HepG2 (cell line): ENCODE measurements around the gene GATA5. TPM values are rescaled to one million over a fixed set of nuclear protein-coding genes. Genes with fewer than 3 reads are reported as not detected.

Source experiments
- ATAC-seq: fragments of 200-7000 bp; cut with Tn5 transposase; 3 replicates; pipeline ENCODE4 v1.9.1; 2020; ENCODE audit warnings: mild to moderate bottlenecking, moderate library complexity
- BruUV-seq: library from RNA; stranded (reverse); fragments of 400-500 nt; replicated peaks from 2 replicates; lab custom pipeline; 2021; lab: Mats Ljungman, UMichigan
- CTCF ChIA-PET: fragments of 300-600 bp; formaldehyde crosslinking; extraction: SDS; loops from one replicate; lab custom pipeline; 2021; ENCODE audit warnings: low total read pairs, inconsistent platforms, low intra/inter-chr PET ratio; lab: Yijun Ruan, JAX
- POLR2A ChIA-PET: fragments of 350-600 bp; sonication (Branson Sonifier 250); formaldehyde crosslinking; loops from one replicate; lab custom pipeline; 2020; ENCODE audit warnings: antibody characterized with exemption, inconsistent platforms; lab: Yijun Ruan, JAX
- DNase-seq: peaks from one replicate; pipeline ENCODE4 v3.0.0-alpha.2; 2015; ENCODE audit warnings: low spot score
- FAIRE-seq: peaks from 3 replicates; lab custom pipeline; 2011; peaks lifted over from hg19 to GRCh38; lab: Jason Lieb, UNC
- H2AFZ ChIP-seq: one replicate; pipeline ENCODE4 v1.6.1; 2011; ENCODE audit warnings: low read length, inconsistent platforms
- H3K27ac ChIP-seq: fragments of 300-600 bp; 3 replicates; pipeline ENCODE4 v1.8.0; 2011; ENCODE audit warnings: mixed run types, mild to moderate bottlenecking, mixed read lengths, low read length, inconsistent platforms; ENCODE audit not compliant: insufficient read depth; ENCODE audit errors: extremely low read length
- H3K27me3 ChIP-seq, 2 experiments: fragments of 200-600 bp in 1 of 2; 2 replicates in 1 of 2; 3 replicates in 1 of 2; pipeline versions ENCODE4 v1.6.0 to v1.8.0; 2011; ENCODE audit warnings: low read length in 2 of 2, mild to moderate bottlenecking in 2 of 2, moderate library complexity in 2 of 2, inconsistent platforms in 1 of 2; ENCODE audit not compliant: insufficient read depth in 2 of 2, control insufficient read depth in 1 of 2
- H3K36me3 ChIP-seq, 2 experiments: fragments of 200-600 bp in 1 of 2; replicated peaks in 1 of 2; 2 replicates in 1 of 2; 3 replicates in 1 of 2; pipeline versions ENCODE4 v1.5.1 to v1.8.0; 2011; ENCODE audit warnings: low read length in 2 of 2, inconsistent platforms in 1 of 2; ENCODE audit not compliant: insufficient read depth in 2 of 2, control insufficient read depth in 1 of 2
- H3K4me1 ChIP-seq: 2 replicates; pipeline ENCODE4 v1.5.1; 2012; ENCODE audit warnings: low read length, inconsistent platforms; ENCODE audit not compliant: insufficient read depth
- H3K4me2 ChIP-seq: 2 replicates; pipeline ENCODE4 v1.6.0; 2011; ENCODE audit warnings: low read depth, low read length, inconsistent platforms
- H3K4me3 ChIP-seq, 3 experiments: fragments of 200-600 bp in 1 of 3; sonication (generic), shearing (Covaris generic) in 1 of 3; replicated peaks in 1 of 3; 2 replicates each; pipeline ENCODE4 v1.5.1; 2011 to 2016; ENCODE audit warnings: low read length in 3 of 3, inconsistent platforms in 2 of 3, low read depth in 2 of 3, mild to moderate bottlenecking in 2 of 3, control low read depth in 1 of 3, mixed read lengths in 1 of 3; ENCODE audit not compliant: insufficient read depth in 1 of 3
- H3K79me2 ChIP-seq: one replicate; pipeline ENCODE4 v1.6.1; 2011; ENCODE audit warnings: low read length, inconsistent platforms; ENCODE audit not compliant: insufficient read depth
- H3K9ac ChIP-seq: 2 replicates; pipeline ENCODE4 v1.6.0; 2011; ENCODE audit warnings: mild to moderate bottlenecking, low read depth, low read length, inconsistent platforms; ENCODE audit not compliant: insufficient read depth
- H3K9me3 ChIP-seq: 2 replicates; pipeline ENCODE4 v1.5.1; 2012; ENCODE audit warnings: mild to moderate bottlenecking, low read length
- H4K20me1 ChIP-seq: 2 replicates; pipeline ENCODE4 v1.6.0; 2011; ENCODE audit warnings: inconsistent platforms, mild to moderate bottlenecking, low read length, moderate library complexity; ENCODE audit not compliant: insufficient read depth
- ATF1 ChIP-seq: IDR thresholded peaks from 2 replicates; pipeline ENCODE4 v1.6.1; 2016; ENCODE audit warnings: mild to moderate bottlenecking, control low read depth
- EEA1 ChIP-seq: sonication (generic); formaldehyde crosslinking; IDR thresholded peaks from 2 replicates; pipeline ENCODE4 v1.5.1; 2020; ENCODE audit warnings: mild to moderate bottlenecking, missing genetic modification reagents, borderline replicate concordance
- HOXA9 ChIP-seq: sonication (generic); formaldehyde crosslinking; IDR thresholded peaks from 2 replicates; pipeline ENCODE4 v1.8.1; 2022; ENCODE audit warnings: missing genetic modification reagents, mild to moderate bottlenecking, moderate library complexity, borderline replicate concordance
- KLF16 ChIP-seq, 2 experiments: sonication (generic) in 1 of 2; formaldehyde crosslinking in 1 of 2; IDR thresholded peaks; 2 replicates each; pipeline versions ENCODE4 v1.6.1 to v1.8.0; 2016 to 2023; ENCODE audit warnings: missing genetic modification reagents in 2 of 2, missing compliant biosample characterization in 1 of 2
- PRPF4 ChIP-seq: fragments of 200-400 bp; formaldehyde crosslinking; IDR thresholded peaks from 2 replicates; pipeline ENCODE4 v1.6.1; 2016; ENCODE audit warnings: low read length, low read depth; ENCODE audit not compliant: poor library complexity, severe bottlenecking
- RXRA ChIP-seq: sonication (generic); formaldehyde crosslinking; IDR thresholded peaks from 2 replicates; pipeline ENCODE4 v1.5.1; 2020; ENCODE audit warnings: missing genetic modification reagents
- SMYD3 ChIP-seq: sonication (generic); formaldehyde crosslinking; IDR thresholded peaks from 2 replicates; pipeline ENCODE4 v1.8.1; 2023; ENCODE audit warnings: mild to moderate bottlenecking, missing genetic modification reagents
- SRSF4 ChIP-seq: fragments of 200-400 bp; formaldehyde crosslinking; IDR thresholded peaks from one replicate; pipeline ENCODE4 v1.6.1; 2018; ENCODE audit warnings: mild to moderate bottlenecking, low read depth, low read length, moderate library complexity; ENCODE audit not compliant: poor library complexity, severe bottlenecking
- TCF7 ChIP-seq: sonication (generic); IDR thresholded peaks from 2 replicates; pipeline ENCODE4 v1.6.1; 2016; ENCODE audit warnings: antibody characterized with exemption, low read depth
- ZSCAN29 ChIP-seq: sonication (generic); formaldehyde crosslinking; conservative IDR thresholded peaks from 2 replicates; pipeline ENCODE4 v1.4.0; 2020; ENCODE audit warnings: mild to moderate bottlenecking, missing genetic modification reagents
- WGBS: methylation state at CpG from one replicate; pipeline ENCODE4 v1.1.6; 2017; ENCODE audit warnings: low lambda C conversion rate; 5-methylcytosine and 5-hydroxymethylcytosine counted together
- in situ Hi-C: cut with HindIII; loops from 2 replicates; pipeline ENCODE4 v1.10.0; 2017; ENCODE audit warnings: low pct_unique_long_range_greater_than_20kb; ENCODE audit not compliant: extremely low pct_ligation_motif_present
- intact Hi-C: fragments of 100-400 bp; cut with micrococcal nuclease; formaldehyde crosslinking; loops from one replicate; pipeline ENCODE4 v1.10.0; 2022; ENCODE audit not compliant: unreplicated experiment
- polyA plus RNA-seq, 8 experiments: library from polyadenylated mRNA; depleted of rRNA in 3 of 8; stranded (reverse) in 7 of 8; unstranded in 1 of 8; fragments of >200 nt; fragmentation: Illumina TruSeq in 4 of 8; extraction: Trizol in 4 of 8; gene quantifications; 2 replicates each; pipeline versions ENCODE4 v1.2.1 to v1.2.3, GENCODE V29; 2011 to 2016; ENCODE audit warnings: low read depth in 4 of 8, missing spikeins in 1 of 8, mixed read lengths in 1 of 8; ENCODE audit not compliant: insufficient read depth in 1 of 8
- total RNA-seq, 5 experiments: library from RNA; depleted of rRNA; stranded (reverse); fragments of >200 nt; fragmentation: Illumina TruSeq; extraction: Trizol; gene quantifications; 2 replicates each; pipeline ENCODE4 v1.2.3, GENCODE V29; 2016; ENCODE audit warnings: low read depth in 1 of 5

The GATA5 gene
- total and polyA plus RNA-seq, 2 of the 13 experiments (the other 11 are each of a cell fraction or from before 2014, with no cell fraction given) = 0.12 to 0.20 TPM

- Histone ChIP-seq H3K4me2 (no peak overlapping the region), H3K4me3 (no peak overlapping the region), H3K27ac (no peak overlapping the region), H3K4me1 (no peaks in the 10 kb centered on the region), H2AFZ (no peak overlapping the region), H3K27me3 (peaks cover 45 to 93% of the 10 kb centered on the region in 2 experiments), H3K36me3 (no peaks in the 10 kb centered on the region), H3K79me2 (no peaks in the 10 kb centered on the region), H3K9me3 (no peaks in the 10 kb centered on the region), H3K9ac (no peak overlapping the region), H4K20me1 (no peaks in the 10 kb centered on the region; the same call in 1 of the 2 replicates)
- ChIA-PET POLR2A (no interaction called here), CTCF (no interaction called here)
- in situ Hi-C loops (no loop called here), intact Hi-C loops (no loop called here)
- WGBS = 24% methylated on average over 6 of the region's 6 CpGs
- TF ChIP-seq PRPF4 (no peak), SMYD3 (CRISPR knock-in tag) (no peak), SRSF4 (no peak), EEA1 (CRISPR knock-in tag) (no peak), KLF16 (CRISPR knock-in tag; IDR thresholded peaks at IDR 0.05) (no peak), HOXA9 (CRISPR knock-in tag) (no peak), RXRA (CRISPR knock-in tag) (no peak), ZSCAN29 (CRISPR knock-in tag) (no peak), ATF1 (no peak), TCF7 (no peak)
- FAIRE-seq (no peak), ATAC-seq (no peak), DNase-seq (no peak)
- no TSS peak for BruUV-seq
Measured at GRCh38 chr20:62444286-62444685, 31.5 kb downstream of the GATA5 start.
